Gastrocnemius medialis (tissue), 4 donors: Measurements from ENCODE around the gene CPZ. TPM values are rescaled to one million over a fixed set of nuclear protein-coding genes. Genes with fewer than 3 reads are reported as not detected.

Experiments used
- ATAC-seq, 2 donors: fragments of 150-250 bp; one replicate each; pipeline ENCODE4 v1.9.1; 2016
- DNase-seq, 2 donors: peaks; one replicate each; pipeline ENCODE4 v3.0.0-alpha.2; 2019
- H3K27ac ChIP-seq, 4 donors: fragments of 200-600 bp; sonication (generic); 1 replicate in 1 of 4; 2 replicates in 3 of 4; pipeline ENCODE4 v1.5.1; 2016 to 2018; ENCODE audit warnings: mild to moderate bottlenecking in 2 of 4, moderate library complexity in 1 of 4
- H3K27me3 ChIP-seq, 3 donors: fragments of 200-600 bp; sonication (generic) in 2 of 3; 1 replicate in 1 of 3; 2 replicates in 2 of 3; pipeline versions ENCODE4 v1.5.1 to v1.6.0; 2016 to 2019; ENCODE audit warnings: mild to moderate bottlenecking in 1 of 3, moderate library complexity in 1 of 3
- H3K36me3 ChIP-seq, 2 donors: fragments of 200-600 bp; sonication (generic) in 1 of 2; one replicate each; pipeline ENCODE4 v1.5.1; 2017 to 2018
- H3K4me1 ChIP-seq, 2 donors: fragments of 200-600 bp; sonication (generic) in 1 of 2; one replicate each; pipeline ENCODE4 v1.5.1; 2016 to 2017; ENCODE audit warnings: mild to moderate bottlenecking in 2 of 2
- H3K4me3 ChIP-seq, 4 donors: fragments of 200-600 bp; sonication (generic) in 3 of 4; 1 replicate in 1 of 4; 2 replicates in 3 of 4; pipeline ENCODE4 v1.5.1; 2016 to 2019; ENCODE audit warnings: mild to moderate bottlenecking in 2 of 4
- H3K9me3 ChIP-seq, 3 donors: fragments of 200-600 bp; sonication (generic) in 2 of 3; 1 replicate in 1 of 3; 2 replicates in 2 of 3; pipeline ENCODE4 v1.5.1; 2016 to 2019
- CTCF ChIP-seq, 5 experiments: fragments of 450-650 bp in 3 of 5; fragments of 200-600 bp in 2 of 5; sonication (generic) in 2 of 5; IDR thresholded peaks in 4 of 5; conservative IDR thresholded peaks in 1 of 5; 1 replicate in 4 of 5; 2 replicates in 1 of 5; pipeline ENCODE4 v1.5.1; 2016 to 2019; ENCODE audit warnings: antibody characterized with exemption in 5 of 5, mild to moderate bottlenecking in 3 of 5, moderate library complexity in 3 of 5
- POLR2A ChIP-seq, 2 donors: fragments of 450-650 bp; IDR thresholded peaks; one replicate each; pipeline ENCODE4 v1.6.1; 2017; ENCODE audit warnings: antibody characterized with exemption in 2 of 2, mild to moderate bottlenecking in 2 of 2, moderate library complexity in 2 of 2
- in situ Hi-C, 4 donors: fragments of 200-750 bp; cut with MboI; loops; one replicate each; pipeline versions ENCODE4 v1.15.0 to v1.8.0; 2017; ENCODE audit warnings: low sequenced_read_pairs in 4 of 4
- intact Hi-C: fragments of 100-400 bp; cut with DNase I; formaldehyde crosslinking; loops from one replicate; pipeline ENCODE4 v1.15.1; 2023; ENCODE audit warnings: low total_unique reads
- total RNA-seq, 4 donors: library from RNA; depleted of rRNA; stranded (reverse); fragments of >200 nt; gene quantifications; one replicate each; pipeline versions ENCODE4 v1.1.0 to v1.2.3, GENCODE V29; 2016

Gene CPZ
- total RNA-seq, 4 donors from 2014 or later: not detected

GRCh38 chr4:8547912-8548730 is 44.4 kb upstream of the CPZ start:
- ATAC-seq (no peak), DNase-seq (no peak)
- H3K27ac ChIP-seq: no peak overlapping the region
- H3K27me3 ChIP-seq: no peaks in the 10 kb centered on the region
- no peaks in the 10 kb centered on the region for H3K9me3 ChIP-seq
- in situ Hi-C loops: no loop called here
- no peaks in the 10 kb centered on the region for H3K4me1 ChIP-seq
- intact Hi-C loops: no loop called here
- H3K4me3 ChIP-seq: no peak overlapping the region
- TF ChIP-seq CTCF (IDR thresholded peaks at IDR 0.05 in 4 of 5, conservative IDR thresholded peaks at IDR 0.05 in 1 of 5) (no peak), POLR2A (IDR thresholded peaks at IDR 0.05) (no peak)
- H3K36me3 ChIP-seq: no peaks in the 10 kb centered on the region

DNA sequence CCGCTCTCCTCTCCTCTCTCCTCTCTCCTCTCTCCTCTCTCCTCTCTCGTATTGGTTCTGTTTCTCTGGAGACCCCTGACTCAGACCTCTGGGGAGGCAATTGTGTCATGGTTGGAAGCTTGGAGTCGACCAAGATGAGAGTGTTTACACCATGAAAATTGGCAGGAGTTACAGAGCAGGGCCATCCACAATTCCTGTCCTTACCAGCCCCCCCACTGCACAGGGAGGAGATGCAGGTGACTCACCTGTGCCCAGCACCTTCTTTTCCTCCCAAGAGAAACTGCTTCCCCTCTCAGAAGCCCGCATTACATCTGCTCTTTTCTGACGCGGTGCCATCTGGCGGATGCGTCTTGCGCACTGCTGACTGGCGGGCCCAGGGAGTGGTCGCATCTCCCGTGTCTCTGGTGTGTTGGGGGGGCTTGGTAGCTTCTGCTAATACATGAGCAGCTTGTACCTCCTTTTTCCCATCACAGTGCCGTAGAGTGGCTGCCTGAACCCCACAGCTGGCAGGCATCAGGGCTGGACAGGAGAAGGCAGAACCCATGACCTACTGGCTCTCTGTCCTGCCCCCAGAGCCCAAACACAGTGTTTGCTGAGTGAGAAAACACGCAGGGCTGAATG is 43.7 kb upstream of the CPZ start:
- in situ Hi-C loops (no loop called here), intact Hi-C loops (no loop called here)
- DNase-seq (no peak), ATAC-seq (no peak)
- no peaks in the 10 kb centered on the region for H3K4me1 ChIP-seq
- no peak for TF ChIP-seq CTCF (IDR thresholded peaks at IDR 0.05 in 4 of 5, conservative IDR thresholded peaks at IDR 0.05 in 1 of 5)
- TF ChIP-seq POLR2A (IDR thresholded peaks at IDR 0.05): no peak
- H3K9me3 ChIP-seq: no peaks in the 10 kb centered on the region
- no peaks in the 10 kb centered on the region for H3K27me3 ChIP-seq
- no peaks in the 10 kb centered on the region for H3K36me3 ChIP-seq
- H3K27ac ChIP-seq: no peak overlapping the region
- H3K4me3 ChIP-seq: no peak overlapping the region

GRCh38 chr4:8549352-8549931 is 43.1 kb upstream of the CPZ start:
- Histone ChIP-seq H3K27ac (no peak overlapping the region), H3K27me3 (no peaks in the 10 kb centered on the region), H3K4me3 (no peak overlapping the region), H3K36me3 (no peaks in the 10 kb centered on the region), H3K9me3 (no peaks in the 10 kb centered on the region), H3K4me1 (no peaks in the 10 kb centered on the region)
- ATAC-seq: no peak
- intact Hi-C loops (no loop called here), in situ Hi-C loops (no loop called here)
- DNase-seq: no peak
- no peak for TF ChIP-seq POLR2A (IDR thresholded peaks at IDR 0.05)
- TF ChIP-seq CTCF (IDR thresholded peaks at IDR 0.05 in 4 of 5, conservative IDR thresholded peaks at IDR 0.05 in 1 of 5): no peak

DNA sequence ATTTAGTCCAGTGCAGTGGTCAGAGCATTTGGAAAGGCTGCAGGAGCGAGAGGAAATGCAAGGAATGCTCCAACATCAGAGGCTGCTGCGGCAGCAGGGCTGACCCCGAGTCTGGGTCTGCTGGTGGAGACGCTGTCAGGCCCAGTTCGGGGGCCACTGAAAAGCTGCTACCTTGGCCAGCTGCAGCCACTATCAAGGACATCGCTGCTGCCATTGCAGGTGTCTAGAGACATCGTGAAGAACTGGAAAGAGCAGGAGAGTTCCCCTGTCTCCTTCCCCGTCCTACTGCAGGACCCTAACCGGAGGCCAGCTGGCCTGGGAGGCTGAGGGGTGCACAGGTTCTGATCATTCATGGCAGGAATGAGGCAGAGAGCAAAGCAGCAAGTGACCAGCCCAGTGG is 41.9 kb upstream of the CPZ start:
- no peaks in the 10 kb centered on the region for H3K9me3 ChIP-seq
- H3K36me3 ChIP-seq: no peaks in the 10 kb centered on the region
- H3K27me3 ChIP-seq: no peaks in the 10 kb centered on the region
- no peak for DNase-seq
- intact Hi-C loops (no loop called here), in situ Hi-C loops (no loop called here)
- H3K27ac ChIP-seq: no peak overlapping the region
- ATAC-seq: no peak
- no peak overlapping the region for H3K4me3 ChIP-seq
- TF ChIP-seq POLR2A (IDR thresholded peaks at IDR 0.05): no peak
- no peak for TF ChIP-seq CTCF (IDR thresholded peaks at IDR 0.05 in 4 of 5, conservative IDR thresholded peaks at IDR 0.05 in 1 of 5)
- no peaks in the 10 kb centered on the region for H3K4me1 ChIP-seq
